K562 (cell line): ENCODE data around the gene CD84. TPM values are rescaled to one million over a fixed set of nuclear protein-coding genes. Genes with fewer than 3 reads are reported as not detected.

ENCODE experiments used
- ASH1L ChIP-seq: fragments of 450-650 bp; IDR thresholded peaks from 2 replicates; pipeline ENCODE4 v1.6.1; 2018; ENCODE audit warnings: borderline replicate concordance, mild to moderate bottlenecking, low read depth; ENCODE audit not compliant: partially characterized antibody
- CHD2 ChIP-seq: IDR thresholded peaks from 2 replicates; pipeline ENCODE4 v1.6.1; 2011; ENCODE audit warnings: low read depth, low read length
- COPS2 ChIP-seq: fragments of 450-650 bp; conservative IDR thresholded peaks from 2 replicates; pipeline ENCODE4 v1.6.1; 2016; ENCODE audit warnings: mild to moderate bottlenecking, moderate library complexity
- ETV6 ChIP-seq, 3 experiments: fragments of 150-350 bp in 1 of 3; sonication (generic) in 1 of 3; formaldehyde crosslinking in 1 of 3; IDR thresholded peaks; 2 replicates each; pipeline versions ENCODE4 v1.6.1 to v1.8.0; 2014 to 2022; ENCODE audit warnings: borderline replicate concordance in 2 of 3, low read depth in 2 of 3, antibody characterized with exemption in 1 of 3, low read length in 1 of 3, mild to moderate bottlenecking in 1 of 3, missing genetic modification reagents in 1 of 3
- FOS ChIP-seq: IDR thresholded peaks from 3 replicates; pipeline ENCODE4 v1.6.1; 2011; ENCODE audit not compliant: insufficient read length; ENCODE audit errors: extremely low read depth
- FOXA1 ChIP-seq: fragments of 450-650 bp; IDR thresholded peaks from 2 replicates; pipeline ENCODE4 v1.6.1; 2016; ENCODE audit warnings: mild to moderate bottlenecking, borderline replicate concordance
- GTF2E2 ChIP-seq: fragments of 200-800 bp; sonication (Bioruptor generic); IDR thresholded peaks from 2 replicates; pipeline ENCODE4 v1.6.1; 2016; ENCODE audit warnings: missing genetic modification characterization, missing compliant biosample characterization
- HDAC2 ChIP-seq: fragments of 450-650 bp; IDR thresholded peaks from 2 replicates; pipeline ENCODE4 v1.6.1; 2016; ENCODE audit warnings: mild to moderate bottlenecking
- HIVEP1 ChIP-seq: fragments of 250-450 bp; sonication (Bioruptor Pico); IDR thresholded peaks from 2 replicates; pipeline ENCODE4 v1.4.0; 2020; ENCODE audit warnings: mild to moderate bottlenecking
- LARP7 ChIP-seq: fragments of 450-650 bp; IDR thresholded peaks from 2 replicates; pipeline ENCODE4 v1.6.1; 2016
- MBD2 ChIP-seq: sonication (generic); IDR thresholded peaks from 2 replicates; pipeline ENCODE4 v1.6.1; 2016; ENCODE audit warnings: low read depth, borderline replicate concordance
- OTX1 ChIP-seq: fragments of 450-650 bp; formaldehyde crosslinking; IDR thresholded peaks from 2 replicates; pipeline ENCODE4 v1.4.0; 2022; ENCODE audit warnings: mild to moderate bottlenecking
- POLR2G ChIP-seq: fragments of 200-400 bp; formaldehyde crosslinking; IDR thresholded peaks from 2 replicates; pipeline ENCODE4 v1.6.1; 2017; ENCODE audit warnings: low read depth, mild to moderate bottlenecking, antibody characterized with exemption, low read length, moderate library complexity
- PPARD ChIP-seq: fragments of 250-450 bp; sonication (Bioruptor Pico); IDR thresholded peaks from 2 replicates; pipeline ENCODE4 v1.8.0; 2022; ENCODE audit warnings: inconsistent platforms, mild to moderate bottlenecking, moderate library complexity
- RBBP5 ChIP-seq: fragments of 200-600 bp; sonication (generic); IDR thresholded peaks from 2 replicates; pipeline ENCODE4 v1.6.1; 2012; ENCODE audit warnings: borderline replicate concordance, mild to moderate bottlenecking, low read length, control low read depth, inconsistent platforms; ENCODE audit not compliant: insufficient read depth, poor library complexity, severe bottlenecking
- SMAD3 ChIP-seq: fragments of 450-650 bp; formaldehyde crosslinking; conservative IDR thresholded peaks from 2 replicates; pipeline ENCODE4 v1.4.0; 2020; ENCODE audit warnings: mild to moderate bottlenecking
- TCF7L2 ChIP-seq: fragments of 150-350 bp; IDR thresholded peaks from 2 replicates; pipeline ENCODE4 v1.6.1; 2016; ENCODE audit warnings: low read depth, mild to moderate bottlenecking, low read length, moderate library complexity
- ZBTB7A ChIP-seq: IDR thresholded peaks from 2 replicates; pipeline ENCODE4 v1.6.1; 2011; ENCODE audit warnings: low read depth, mild to moderate bottlenecking, low read length, moderate library complexity, borderline replicate concordance; ENCODE audit not compliant: control insufficient read depth
- ZFP36 ChIP-seq: fragments of 150-350 bp; IDR thresholded peaks from 2 replicates; pipeline ENCODE4 v1.6.1; 2018; ENCODE audit warnings: low read length, low read depth; ENCODE audit not compliant: partially characterized antibody
- ZKSCAN8 ChIP-seq: fragments of 200-800 bp; sonication (Bioruptor generic); IDR thresholded peaks from 2 replicates; pipeline ENCODE4 v1.6.1; 2016; ENCODE audit warnings: missing genetic modification characterization, missing compliant biosample characterization
- ZNF583 ChIP-seq: fragments of 250-450 bp; sonication (Bioruptor Pico); IDR thresholded peaks from 2 replicates; pipeline ENCODE4 v1.4.0; 2020
- ZNF644 ChIP-seq: fragments of 200-800 bp; sonication (Bioruptor generic); IDR thresholded peaks from 2 replicates; pipeline ENCODE4 v1.6.1; 2016; ENCODE audit warnings: low read depth, missing genetic modification characterization, missing compliant biosample characterization
- ZNF699 ChIP-seq: fragments of 250-450 bp; sonication (Bioruptor Pico); IDR thresholded peaks from 2 replicates; pipeline ENCODE4 v1.8.0; 2021; ENCODE audit warnings: mild to moderate bottlenecking, moderate library complexity; ENCODE audit not compliant: insufficient replicate concordance
- ZSCAN29 ChIP-seq: fragments of 450-650 bp; IDR thresholded peaks from 2 replicates; pipeline ENCODE4 v1.6.1; 2017
- polyA plus RNA-seq, 8 experiments: library from polyadenylated mRNA; depleted of rRNA in 4 of 8; stranded (reverse) in 5 of 8; unstranded in 3 of 8; fragments of >200 nt; fragmentation: Nextera tagmentation in 2 of 8; fragmentation: Illumina TruSeq in 1 of 8; extraction: Ambion mirVana in 2 of 8; extraction: Trizol in 1 of 8; gene quantifications; 2 replicates each; pipeline versions ENCODE4 v1.2.1 to v1.2.3, GENCODE V29; 2011 to 2014; ENCODE audit warnings: inconsistent platforms in 1 of 8, missing spikeins in 1 of 8
- total RNA-seq, 7 experiments: library from RNA; depleted of rRNA in 6 of 7; stranded (reverse); fragments of >200 nt in 6 of 7; fragmentation: Illumina TruSeq in 2 of 7; extraction: Trizol in 2 of 7; gene quantifications; 2 replicates each; pipeline versions ENCODE4 v1.2.1 to v1.2.3, GENCODE V29; 2011 to 2021; ENCODE audit warnings: low replicate concordance in 1 of 7
- TF ChIP-seq, protein P1 (sequence below): fragments of 250-450 bp; sonication (Bioruptor Pico); IDR thresholded peaks from 2 replicates; pipeline ENCODE4 v1.5.0; 2021
- TF ChIP-seq, protein P2 (sequence below): fragments of 250-450 bp; sonication (Bioruptor Pico); IDR thresholded peaks from 2 replicates; pipeline ENCODE4 v1.5.0; 2021; ENCODE audit warnings: mild to moderate bottlenecking, borderline replicate concordance

The CD84 gene
- total and polyA plus RNA-seq, 9 of the 15 experiments (the other 6 are each of a cell fraction or from before 2014, with no cell fraction given) = 0.82 to 6.8 (median 2.0) TPM

DNA sequence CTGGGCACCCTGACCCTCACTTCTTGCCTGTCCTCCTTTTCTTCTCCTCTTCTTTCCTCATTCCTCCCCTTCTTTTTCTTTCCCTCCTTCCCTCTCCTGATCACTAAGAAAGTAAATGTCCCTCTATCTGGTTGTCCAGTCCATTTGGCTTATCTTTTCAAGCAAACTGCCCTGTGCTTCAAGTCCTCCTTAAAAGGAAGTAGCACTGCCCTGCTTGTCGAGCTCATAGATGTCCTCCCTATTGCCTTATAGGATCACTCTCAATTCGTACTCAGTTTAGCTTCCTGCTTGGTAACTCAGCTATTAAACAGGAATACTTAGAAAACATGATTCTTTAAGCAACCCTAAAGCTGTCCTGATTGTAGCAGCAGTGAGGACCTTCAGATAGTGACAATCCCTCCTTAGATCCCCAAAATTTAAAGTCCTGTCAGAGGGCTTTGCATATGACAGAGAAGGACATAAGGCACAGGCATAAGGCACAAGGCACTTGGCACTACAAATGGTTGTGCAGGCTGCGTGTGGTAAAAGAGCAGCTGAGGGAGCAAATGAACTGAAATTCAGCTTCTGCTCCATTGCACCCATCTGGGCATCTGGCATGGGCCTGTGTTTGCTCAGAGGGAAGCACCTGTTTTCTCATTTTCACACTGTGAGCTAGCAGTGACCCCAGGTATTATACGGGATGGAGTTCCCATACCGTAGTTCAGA, 30.2 kb downstream of the CD84 start (continued):
- TF ChIP-seq, protein P1, sequence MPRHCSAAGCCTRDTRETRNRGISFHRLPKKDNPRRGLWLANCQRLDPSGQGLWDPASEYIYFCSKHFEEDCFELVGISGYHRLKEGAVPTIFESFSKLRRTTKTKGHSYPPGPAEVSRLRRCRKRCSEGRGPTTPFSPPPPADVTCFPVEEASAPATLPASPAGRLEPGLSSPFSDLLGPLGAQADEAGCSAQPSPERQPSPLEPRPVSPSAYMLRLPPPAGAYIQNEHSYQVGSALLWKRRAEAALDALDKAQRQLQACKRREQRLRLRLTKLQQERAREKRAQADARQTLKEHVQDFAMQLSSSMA = no peak
- TF ChIP-seq ZNF644 (tag) (peak; percentile 93), ZNF699 (CRISPR knock-in tag) (no peak), ETV6 (IDR thresholded peaks at IDR 0.05; ENCODE audit: borderline replicate concordance in 1 of 2, low read depth in 2 of 2, low read length in 1 of 2) (no peak), ETV6 (CRISPR knock-in tag; IDR thresholded peaks at IDR 0.05; ENCODE audit: borderline replicate concordance) (no peak), RBBP5 (no peak), GTF2E2 (tag) (no peak), SMAD3 (CRISPR knock-in tag) (no peak; the same call in 1 of the 2 replicates), HIVEP1 (CRISPR knock-in tag) (no peak), ZKSCAN8 (CRISPR knock-in tag) (peak; percentile 77), ZSCAN29 (no peak), ASH1L (no peak), ZFP36 (no peak), CHD2 (no peak), HDAC2 (0 out of 2 replicates have a peak, but pooled peaks have one; percentile 66), PPARD (no peak), OTX1 (CRISPR knock-in tag) (peak; percentile 90), TCF7L2 (no peak), COPS2 (no peak), LARP7 (no peak), FOS (no peak), ZBTB7A (no peak), FOXA1 (no peak), POLR2G (no peak), ZNF583 (peak; percentile 54; the same call in 1 of the 2 replicates), MBD2 (no peak)
- TF ChIP-seq, protein P2, sequence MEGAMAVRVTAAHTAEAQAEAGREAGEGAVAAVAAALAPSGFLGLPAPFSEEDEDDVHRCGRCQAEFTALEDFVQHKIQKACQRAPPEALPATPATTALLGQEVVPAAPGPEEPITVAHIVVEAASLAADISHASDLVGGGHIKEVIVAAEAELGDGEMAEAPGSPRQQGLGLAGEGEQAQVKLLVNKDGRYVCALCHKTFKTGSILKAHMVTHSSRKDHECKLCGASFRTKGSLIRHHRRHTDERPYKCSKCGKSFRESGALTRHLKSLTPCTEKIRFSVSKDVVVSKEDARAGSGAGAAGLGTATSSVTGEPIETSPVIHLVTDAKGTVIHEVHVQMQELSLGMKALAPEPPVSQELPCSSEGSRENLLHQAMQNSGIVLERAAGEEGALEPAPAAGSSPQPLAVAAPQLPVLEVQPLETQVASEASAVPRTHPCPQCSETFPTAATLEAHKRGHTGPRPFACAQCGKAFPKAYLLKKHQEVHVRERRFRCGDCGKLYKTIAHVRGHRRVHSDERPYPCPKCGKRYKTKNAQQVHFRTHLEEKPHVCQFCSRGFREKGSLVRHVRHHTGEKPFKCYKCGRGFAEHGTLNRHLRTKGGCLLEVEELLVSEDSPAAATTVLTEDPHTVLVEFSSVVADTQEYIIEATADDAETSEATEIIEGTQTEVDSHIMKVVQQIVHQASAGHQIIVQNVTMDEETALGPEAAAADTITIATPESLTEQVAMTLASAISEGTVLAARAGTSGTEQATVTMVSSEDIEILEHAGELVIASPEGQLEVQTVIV (CRISPR knock-in tag) = no peak
